HepG2 (cell line): ENCODE data around the gene ITGB2.

Experiments
- CHD2 ChIP-seq: IDR thresholded peaks from 2 replicates; pipeline ENCODE4 v1.6.1; 2011; ENCODE audit warnings: low read depth, low read length, improper control_type of control experiment
- CTCF ChIP-seq: sonication (generic); formaldehyde crosslinking; IDR thresholded peaks from 2 replicates; pipeline ENCODE4 v1.5.0; 2020; ENCODE audit warnings: mild to moderate bottlenecking, missing genetic modification reagents, moderate library complexity
- FOXO1 ChIP-seq: sonication (generic); formaldehyde crosslinking; IDR thresholded peaks from 2 replicates; pipeline ENCODE4 v1.4.0; 2020; ENCODE audit warnings: missing genetic modification reagents
- GABPB1 ChIP-seq: IDR thresholded peaks from 2 replicates; pipeline ENCODE4 v1.6.1; 2016; ENCODE audit warnings: mild to moderate bottlenecking, missing genetic modification reagents, moderate library complexity, missing compliant biosample characterization
- MAFK ChIP-seq, 2 experiments: IDR thresholded peaks in 1 of 2; conservative IDR thresholded peaks in 1 of 2; 2 replicates each; pipeline ENCODE4 v1.6.1; 2011; ENCODE audit warnings: improper control_type of control experiment in 2 of 2, low read length in 2 of 2
- MED13 ChIP-seq: sonication (generic); formaldehyde crosslinking; IDR thresholded peaks from 2 replicates; pipeline ENCODE4 v1.5.0; 2020; ENCODE audit warnings: missing genetic modification reagents
- POLR2AphosphoS5 ChIP-seq: IDR thresholded peaks from 2 replicates; pipeline ENCODE4 v1.6.1; 2012; ENCODE audit warnings: low read depth, low read length
- RAD21 ChIP-seq: fragments of 450-650 bp; formaldehyde crosslinking; IDR thresholded peaks from 2 replicates; pipeline ENCODE4 v1.5.0; 2020; ENCODE audit warnings: mild to moderate bottlenecking
- SIN3A ChIP-seq: IDR thresholded peaks from 2 replicates; pipeline ENCODE4 v1.6.1; 2011; ENCODE audit warnings: low read depth, mild to moderate bottlenecking, control low read depth, low read length, borderline replicate concordance
- TARDBP ChIP-seq: sonication (generic); formaldehyde crosslinking; IDR thresholded peaks from 2 replicates; pipeline ENCODE4 v1.8.0; 2022; ENCODE audit warnings: mild to moderate bottlenecking, missing genetic modification reagents
- TCF7 ChIP-seq: sonication (generic); IDR thresholded peaks from 2 replicates; pipeline ENCODE4 v1.6.1; 2016; ENCODE audit warnings: antibody characterized with exemption, low read depth
- ZNF282 ChIP-seq: fragments of 450-650 bp; IDR thresholded peaks from 2 replicates; pipeline ENCODE4 v1.6.1; 2018; ENCODE audit not compliant: partially characterized antibody
- TF ChIP-seq, protein P1 (sequence below): sonication (generic); formaldehyde crosslinking; IDR thresholded peaks from 2 replicates; pipeline ENCODE4 v1.4.0; 2020; ENCODE audit warnings: missing genetic modification reagents
- TF ChIP-seq, protein P2 (sequence below): sonication (generic); formaldehyde crosslinking; IDR thresholded peaks from 2 replicates; pipeline ENCODE4 v1.9.0; 2021; ENCODE audit warnings: missing genetic modification reagents, borderline replicate concordance

GRCh38 chr21:44927259-44927586 lies 6.5 kb upstream of the ITGB2 start:
- TF ChIP-seq TCF7 (no peak), POLR2AphosphoS5 (no peak), CTCF (CRISPR knock-in tag) (no peak), MED13 (CRISPR knock-in tag) (no peak), RAD21 (CRISPR knock-in tag) (no peak), GABPB1 (CRISPR knock-in tag) (no peak), FOXO1 (CRISPR knock-in tag) (no peak), CHD2 (no peak), ZNF282 (no peak), SIN3A (no peak), TARDBP (CRISPR knock-in tag) (no peak), MAFK (conservative IDR thresholded peaks at IDR 0.05 in 1 of 2, IDR thresholded peaks at IDR 0.05 in 1 of 2; ENCODE audit: low read length in 2 of 2) (no peak)
- TF ChIP-seq, protein P1, sequence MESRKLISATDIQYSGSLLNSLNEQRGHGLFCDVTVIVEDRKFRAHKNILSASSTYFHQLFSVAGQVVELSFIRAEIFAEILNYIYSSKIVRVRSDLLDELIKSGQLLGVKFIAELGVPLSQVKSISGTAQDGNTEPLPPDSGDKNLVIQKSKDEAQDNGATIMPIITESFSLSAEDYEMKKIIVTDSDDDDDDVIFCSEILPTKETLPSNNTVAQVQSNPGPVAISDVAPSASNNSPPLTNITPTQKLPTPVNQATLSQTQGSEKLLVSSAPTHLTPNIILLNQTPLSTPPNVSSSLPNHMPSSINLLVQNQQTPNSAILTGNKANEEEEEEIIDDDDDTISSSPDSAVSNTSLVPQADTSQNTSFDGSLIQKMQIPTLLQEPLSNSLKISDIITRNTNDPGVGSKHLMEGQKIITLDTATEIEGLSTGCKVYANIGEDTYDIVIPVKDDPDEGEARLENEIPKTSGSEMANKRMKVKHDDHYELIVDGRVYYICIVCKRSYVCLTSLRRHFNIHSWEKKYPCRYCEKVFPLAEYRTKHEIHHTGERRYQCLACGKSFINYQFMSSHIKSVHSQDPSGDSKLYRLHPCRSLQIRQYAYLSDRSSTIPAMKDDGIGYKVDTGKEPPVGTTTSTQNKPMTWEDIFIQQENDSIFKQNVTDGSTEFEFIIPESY (CRISPR knock-in tag) = no peak
- TF ChIP-seq, protein P2, sequence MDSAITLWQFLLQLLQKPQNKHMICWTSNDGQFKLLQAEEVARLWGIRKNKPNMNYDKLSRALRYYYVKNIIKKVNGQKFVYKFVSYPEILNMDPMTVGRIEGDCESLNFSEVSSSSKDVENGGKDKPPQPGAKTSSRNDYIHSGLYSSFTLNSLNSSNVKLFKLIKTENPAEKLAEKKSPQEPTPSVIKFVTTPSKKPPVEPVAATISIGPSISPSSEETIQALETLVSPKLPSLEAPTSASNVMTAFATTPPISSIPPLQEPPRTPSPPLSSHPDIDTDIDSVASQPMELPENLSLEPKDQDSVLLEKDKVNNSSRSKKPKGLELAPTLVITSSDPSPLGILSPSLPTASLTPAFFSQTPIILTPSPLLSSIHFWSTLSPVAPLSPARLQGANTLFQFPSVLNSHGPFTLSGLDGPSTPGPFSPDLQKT = no peak
